ENCODE measurements around the gene AMPD1.

The AMPD1 gene

DNA sequence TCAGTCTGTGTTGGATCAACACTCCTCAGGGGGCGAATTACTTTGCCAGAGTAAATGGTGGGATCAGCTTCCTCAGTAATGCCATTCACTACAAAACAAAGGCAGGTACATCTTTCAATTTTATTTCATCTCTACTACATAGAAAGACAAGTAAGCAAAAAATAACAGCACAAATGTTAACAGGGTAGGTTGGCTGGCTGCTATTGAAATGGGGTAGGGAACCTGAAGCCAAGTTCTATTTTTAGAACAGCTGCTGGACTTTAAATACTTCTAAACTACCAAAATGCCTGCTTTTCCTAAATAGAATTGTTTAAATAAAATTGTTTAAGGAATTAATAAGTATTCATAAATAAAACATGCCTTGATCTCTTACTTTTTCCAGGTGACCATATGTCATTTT, 28.6 kb upstream of the AMPD1 start:
- Histone ChIP-seq H3K4me2 (ENCODE audit: insufficient read depth, low read length, poor library complexity, severe bottlenecking) (no peak overlapping the region), H2BK5ac (ENCODE audit: low read length) (no peak overlapping the region), H4K8ac (ENCODE audit: low read depth, low read length) (no peak overlapping the region), H3K23ac (ENCODE audit: low read depth, low read length, poor library complexity) (no peak overlapping the region), H3K18ac (ENCODE audit: low read length) (no peak overlapping the region), H3K27me3 (ENCODE audit: control insufficient read depth in 3 of 3, insufficient read depth in 3 of 3, low read depth in 1 of 3, low read length in 3 of 3) (no peaks in the 10 kb centered on the region), H2BK15ac (ENCODE audit: low read length) (no peak overlapping the region), H3K36me3 (replicated peaks in 1 of 2; ENCODE audit: control insufficient read depth in 2 of 2, insufficient read depth in 2 of 2, low read length in 2 of 2) (peaks cover 39 to 100% of the 10 kb centered on the region in 2 donors), H2AK5ac (ENCODE audit: low read depth, low read length) (no peak overlapping the region), H3K14ac (ENCODE audit: low read length) (no peak overlapping the region), H3K9me3 (replicated peaks in 1 of 2; ENCODE audit: control insufficient read depth in 2 of 2, insufficient read depth in 1 of 2, low read depth in 1 of 2, low read length in 2 of 2) (no peaks in the 10 kb centered on the region), H2BK12ac (ENCODE audit: low read length) (no peak overlapping the region), H3K4me3 (ENCODE audit: low read length in 2 of 2) (no peak overlapping the region), H3K27ac (replicated peaks; ENCODE audit: low read length) (no peak overlapping the region), H2BK120ac (ENCODE audit: low read depth, low read length) (no peak overlapping the region), H4K91ac (ENCODE audit: low read depth, low read length, poor library complexity) (no peak overlapping the region), H3K4me1 (ENCODE audit: control insufficient read depth in 2 of 2, insufficient read depth in 1 of 2, low read depth in 1 of 2, low read length in 2 of 2) (no peaks in the 10 kb centered on the region), H3K9ac (ENCODE audit: low read depth, low read length, poor library complexity) (no peak overlapping the region), H2AFZ (ENCODE audit: low read length) (no peak overlapping the region), H3K4ac (ENCODE audit: low read length) (no peak overlapping the region), H3K79me1 (ENCODE audit: low read depth, low read length) (no peaks in the 10 kb centered on the region)
- no peak for DNase-seq (ENCODE audit: low spot score)
- no CpG with 5 or more reads among the region's 1 CpG for WGBS, 2 donors (ENCODE audit: extremely low coverage in 2 of 2, insufficient read length in 2 of 2, insufficient replicate concordance in 1 of 2)

DNA sequence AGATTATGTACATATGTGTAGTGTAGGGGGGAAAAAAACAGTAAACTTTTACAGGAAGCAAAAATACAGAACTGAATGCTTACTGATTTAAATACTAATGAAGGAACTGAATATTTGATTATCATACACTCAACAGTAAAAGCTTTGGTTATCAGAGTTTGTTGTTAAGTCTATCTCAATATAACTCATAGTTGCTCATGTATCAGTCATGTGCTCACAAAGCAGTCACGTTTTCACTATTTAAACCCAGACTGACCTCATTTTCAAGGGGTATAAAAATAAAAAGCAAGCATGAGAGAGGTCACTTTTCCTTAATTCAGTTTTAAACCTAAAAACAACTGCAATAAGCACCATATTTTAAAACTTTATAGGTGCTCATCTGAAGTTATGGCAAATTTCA, 28.1 kb upstream of the AMPD1 start:
- H2BK12ac ChIP-seq (ENCODE audit: low read length) = no peak overlapping the region
- H3K23ac ChIP-seq (ENCODE audit: low read depth, low read length, poor library complexity) = no peak overlapping the region
- no peak overlapping the region for H3K27ac ChIP-seq (replicated peaks; ENCODE audit: low read length)
- no peak for DNase-seq (ENCODE audit: low spot score)
- H2AK5ac ChIP-seq (ENCODE audit: low read depth, low read length) = no peak overlapping the region
- H3K4me3 ChIP-seq (ENCODE audit: low read length in 2 of 2) = no peak overlapping the region
- no peak overlapping the region for H2AFZ ChIP-seq (ENCODE audit: low read length)
- H3K9me3 ChIP-seq (replicated peaks in 1 of 2; ENCODE audit: control insufficient read depth in 2 of 2, insufficient read depth in 1 of 2, low read depth in 1 of 2, low read length in 2 of 2) = no peaks in the 10 kb centered on the region
- no peak overlapping the region for H2BK120ac ChIP-seq (ENCODE audit: low read depth, low read length)
- no peak overlapping the region for H3K14ac ChIP-seq (ENCODE audit: low read length)
- H3K36me3 ChIP-seq (replicated peaks in 1 of 2; ENCODE audit: control insufficient read depth in 2 of 2, insufficient read depth in 2 of 2, low read length in 2 of 2) = peaks cover 43 to 100% of the 10 kb centered on the region in 2 donors
- H3K4ac ChIP-seq (ENCODE audit: low read length) = no peak overlapping the region
- H4K91ac ChIP-seq (ENCODE audit: low read depth, low read length, poor library complexity) = no peak overlapping the region
- no peak overlapping the region for H3K18ac ChIP-seq (ENCODE audit: low read length)
- no CpG with 5 or more reads among the region's 1 CpG for WGBS, 2 donors (ENCODE audit: extremely low coverage in 2 of 2, insufficient read length in 2 of 2, insufficient replicate concordance in 1 of 2)
- H3K79me1 ChIP-seq (ENCODE audit: low read depth, low read length) = no peaks in the 10 kb centered on the region
- H3K9ac ChIP-seq (ENCODE audit: low read depth, low read length, poor library complexity) = no peak overlapping the region
- H3K27me3 ChIP-seq (ENCODE audit: control insufficient read depth in 3 of 3, insufficient read depth in 3 of 3, low read depth in 1 of 3, low read length in 3 of 3) = no peaks in the 10 kb centered on the region
- H2BK15ac ChIP-seq (ENCODE audit: low read length) = no peak overlapping the region
- no peak overlapping the region for H3K4me2 ChIP-seq (ENCODE audit: insufficient read depth, low read length, poor library complexity, severe bottlenecking)
- no peaks in the 10 kb centered on the region for H3K4me1 ChIP-seq (ENCODE audit: control insufficient read depth in 2 of 2, insufficient read depth in 1 of 2, low read depth in 1 of 2, low read length in 2 of 2)
- H4K8ac ChIP-seq (ENCODE audit: low read depth, low read length) = no peak overlapping the region
- H2BK5ac ChIP-seq (ENCODE audit: low read length) = no peak overlapping the region

DNA sequence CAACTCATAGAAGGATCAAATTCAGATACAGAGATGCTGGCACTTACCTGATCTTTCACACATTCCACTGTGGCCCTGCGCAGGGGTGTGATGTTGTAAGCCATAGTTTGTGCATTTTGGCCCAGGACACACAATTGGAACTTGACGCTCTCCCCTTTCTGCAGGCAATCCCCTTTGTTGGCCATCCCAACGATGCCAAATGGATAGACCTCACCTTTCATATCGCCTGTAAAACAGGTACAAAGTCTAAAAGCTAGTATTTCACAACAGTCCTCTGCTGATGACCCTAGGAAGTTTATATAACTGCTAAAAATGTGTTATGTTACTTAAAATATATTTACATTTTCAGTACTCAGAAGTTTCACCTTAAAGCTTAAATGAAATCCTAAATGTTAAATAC, 25.1 kb upstream of the AMPD1 start:
- H3K27ac ChIP-seq (replicated peaks; ENCODE audit: low read length) = no peak overlapping the region
- no peak overlapping the region for H3K4me2 ChIP-seq (ENCODE audit: insufficient read depth, low read length, poor library complexity, severe bottlenecking)
- no peak overlapping the region for H3K4ac ChIP-seq (ENCODE audit: low read length)
- DNase-seq (ENCODE audit: low spot score) = no peak
- WGBS, 2 donors (ENCODE audit: extremely low coverage in 2 of 2, insufficient read length in 2 of 2, insufficient replicate concordance in 1 of 2) = no CpG with 5 or more reads among the region's 4 CpGs
- H4K8ac ChIP-seq (ENCODE audit: low read depth, low read length) = no peak overlapping the region
- H3K36me3 ChIP-seq (replicated peaks in 1 of 2; ENCODE audit: control insufficient read depth in 2 of 2, insufficient read depth in 2 of 2, low read length in 2 of 2) = peaks cover 39 to 92% of the 10 kb centered on the region in 2 donors
- H3K27me3 ChIP-seq (ENCODE audit: control insufficient read depth in 3 of 3, insufficient read depth in 3 of 3, low read depth in 1 of 3, low read length in 3 of 3) = no peaks in the 10 kb centered on the region
- H2AFZ ChIP-seq (ENCODE audit: low read length) = no peak overlapping the region
- H2BK15ac ChIP-seq (ENCODE audit: low read length) = no peak overlapping the region
- no peak overlapping the region for H4K91ac ChIP-seq (ENCODE audit: low read depth, low read length, poor library complexity)
- H3K18ac ChIP-seq (ENCODE audit: low read length) = no peak overlapping the region
- H3K4me3 ChIP-seq (ENCODE audit: low read length in 2 of 2) = no peak overlapping the region
- no peaks in the 10 kb centered on the region for H3K9me3 ChIP-seq (replicated peaks in 1 of 2; ENCODE audit: control insufficient read depth in 2 of 2, insufficient read depth in 1 of 2, low read depth in 1 of 2, low read length in 2 of 2)
- peaks cover 3% of the 10 kb centered on the region for H3K79me1 ChIP-seq (ENCODE audit: low read depth, low read length)
- H3K4me1 ChIP-seq (ENCODE audit: control insufficient read depth in 2 of 2, insufficient read depth in 1 of 2, low read depth in 1 of 2, low read length in 2 of 2) = peaks cover 0 to 7% of the 10 kb centered on the region in 2 donors
- H2BK12ac ChIP-seq (ENCODE audit: low read length) = no peak overlapping the region
- no peak overlapping the region for H3K9ac ChIP-seq (ENCODE audit: low read depth, low read length, poor library complexity)
- no peak overlapping the region for H3K23ac ChIP-seq (ENCODE audit: low read depth, low read length, poor library complexity)
- no peak overlapping the region for H2BK120ac ChIP-seq (ENCODE audit: low read depth, low read length)
- H3K14ac ChIP-seq (ENCODE audit: low read length) = no peak overlapping the region
- no peak overlapping the region for H2BK5ac ChIP-seq (ENCODE audit: low read length)
- H2AK5ac ChIP-seq (ENCODE audit: low read depth, low read length) = no peak overlapping the region

DNA sequence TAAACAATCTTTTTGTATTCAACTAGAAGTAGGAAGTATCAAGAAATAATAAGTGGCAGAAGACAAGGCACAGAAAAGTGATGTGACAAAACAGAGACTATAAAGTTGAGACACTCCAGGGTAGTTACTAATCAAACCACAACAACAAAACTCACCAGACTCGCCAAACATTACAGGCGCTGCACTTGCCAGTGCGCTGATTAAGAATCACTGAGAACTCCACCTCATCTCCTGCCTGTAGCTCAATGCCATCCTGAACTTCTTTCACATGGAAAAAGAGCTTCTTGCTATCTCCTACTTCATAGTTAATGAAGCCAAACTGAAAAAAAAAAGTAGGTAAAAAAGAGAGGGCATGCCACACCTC, 24.1 kb upstream of the AMPD1 start:
- no peak overlapping the region for H3K4me2 ChIP-seq (ENCODE audit: insufficient read depth, low read length, poor library complexity, severe bottlenecking)
- no peak overlapping the region for H2BK15ac ChIP-seq (ENCODE audit: low read length)
- H3K4me1 ChIP-seq (ENCODE audit: control insufficient read depth in 2 of 2, insufficient read depth in 1 of 2, low read depth in 1 of 2, low read length in 2 of 2) = peaks cover 0 to 7% of the 10 kb centered on the region in 2 donors
- H4K8ac ChIP-seq (ENCODE audit: low read depth, low read length) = no peak overlapping the region
- H3K9me3 ChIP-seq (replicated peaks in 1 of 2; ENCODE audit: control insufficient read depth in 2 of 2, insufficient read depth in 1 of 2, low read depth in 1 of 2, low read length in 2 of 2) = no peaks in the 10 kb centered on the region
- H3K4ac ChIP-seq (ENCODE audit: low read length) = no peak overlapping the region
- H2AK5ac ChIP-seq (ENCODE audit: low read depth, low read length) = no peak overlapping the region
- H3K9ac ChIP-seq (ENCODE audit: low read depth, low read length, poor library complexity) = no peak overlapping the region
- no peak overlapping the region for H3K23ac ChIP-seq (ENCODE audit: low read depth, low read length, poor library complexity)
- no peak overlapping the region for H2BK120ac ChIP-seq (ENCODE audit: low read depth, low read length)
- H3K36me3 ChIP-seq (replicated peaks in 1 of 2; ENCODE audit: control insufficient read depth in 2 of 2, insufficient read depth in 2 of 2, low read length in 2 of 2) = peaks cover 33 to 90% of the 10 kb centered on the region in 2 donors
- H2BK12ac ChIP-seq (ENCODE audit: low read length) = no peak overlapping the region
- no peak overlapping the region for H3K14ac ChIP-seq (ENCODE audit: low read length)
- WGBS, 2 donors (ENCODE audit: extremely low coverage in 2 of 2, insufficient read length in 2 of 2, insufficient replicate concordance in 1 of 2) = no CpG with 5 or more reads among the region's 3 CpGs
- peaks cover 3% of the 10 kb centered on the region for H3K79me1 ChIP-seq (ENCODE audit: low read depth, low read length)
- DNase-seq (ENCODE audit: low spot score) = no peak
- H2AFZ ChIP-seq (ENCODE audit: low read length) = no peak overlapping the region
- H3K4me3 ChIP-seq (ENCODE audit: low read length in 2 of 2) = no peak overlapping the region
- no peak overlapping the region for H2BK5ac ChIP-seq (ENCODE audit: low read length)
- no peak overlapping the region for H3K18ac ChIP-seq (ENCODE audit: low read length)
- H3K27me3 ChIP-seq (ENCODE audit: control insufficient read depth in 3 of 3, insufficient read depth in 3 of 3, low read depth in 1 of 3, low read length in 3 of 3) = no peaks in the 10 kb centered on the region
- H4K91ac ChIP-seq (ENCODE audit: low read depth, low read length, poor library complexity) = no peak overlapping the region
- H3K27ac ChIP-seq (replicated peaks; ENCODE audit: low read length) = no peak overlapping the region

All from neuronal stem cell (in vitro differentiated cells).